Mesenchymal stem cell (in vitro differentiated cells and primary cell): Measurements from ENCODE around the gene ITPKB.
A peak's percentile ranks its signal among the peaks of the same experiment; 100 is the strongest.

Experiments
- DNase-seq: peaks from one replicate; pipeline ENCODE4 v3.0.0-alpha.2; 2013
- H2AFZ ChIP-seq: one replicate; pipeline ENCODE4 v1.6.1; 2013; ENCODE audit warnings: low read depth, mild to moderate bottlenecking, control low read depth, inconsistent platforms, low read length, moderate library complexity
- H2AK5ac ChIP-seq: 2 replicates; pipeline ENCODE4 v1.6.1; 2013; ENCODE audit warnings: low read length, moderate library complexity, mild to moderate bottlenecking, inconsistent platforms; ENCODE audit not compliant: severe bottlenecking
- H2BK120ac ChIP-seq: one replicate; pipeline ENCODE4 v1.6.1; 2013; ENCODE audit warnings: low read depth, mild to moderate bottlenecking, inconsistent platforms, low read length, moderate library complexity
- H2BK12ac ChIP-seq, 2 experiments: one replicate each; pipeline ENCODE4 v1.6.1; 2013; ENCODE audit warnings: inconsistent platforms in 2 of 2, low read length in 2 of 2, mild to moderate bottlenecking in 2 of 2, moderate library complexity in 2 of 2, control low read depth in 1 of 2
- H2BK15ac ChIP-seq: one replicate; pipeline ENCODE4 v1.6.1; 2013; ENCODE audit warnings: mild to moderate bottlenecking, low read depth, inconsistent platforms; ENCODE audit not compliant: poor library complexity, severe bottlenecking
- H2BK5ac ChIP-seq: 2 replicates; pipeline ENCODE4 v1.6.1; 2013; ENCODE audit warnings: low read depth, mild to moderate bottlenecking, low read length, control low read depth, inconsistent platforms; ENCODE audit not compliant: poor library complexity, severe bottlenecking
- H3K14ac ChIP-seq, 2 experiments: one replicate each; pipeline ENCODE4 v1.6.1; 2013; ENCODE audit warnings: inconsistent platforms in 2 of 2, low read length in 2 of 2, control low read depth in 1 of 2, mild to moderate bottlenecking in 1 of 2, moderate library complexity in 1 of 2
- H3K18ac ChIP-seq, 2 experiments: one replicate each; pipeline ENCODE4 v1.6.1; 2013; ENCODE audit warnings: inconsistent platforms in 2 of 2, low read length in 2 of 2, control low read depth in 1 of 2, low read depth in 1 of 2, mild to moderate bottlenecking in 1 of 2
- H3K23ac ChIP-seq, 2 experiments: one replicate each; pipeline ENCODE4 v1.6.1; 2013; ENCODE audit warnings: inconsistent platforms in 2 of 2, low read length in 2 of 2, mild to moderate bottlenecking in 2 of 2, moderate library complexity in 2 of 2, control low read depth in 1 of 2
- H3K27ac ChIP-seq: 2 replicates; pipeline ENCODE4 v1.5.1; 2013; ENCODE audit warnings: mild to moderate bottlenecking, moderate library complexity, low read length, control low read depth, inconsistent platforms; ENCODE audit not compliant: poor library complexity, severe bottlenecking
- H3K27me3 ChIP-seq, 2 experiments: 2 replicates each; pipeline versions ENCODE4 v1.6.1 to v1.7.0; 2013; ENCODE audit warnings: low read length in 2 of 2, mild to moderate bottlenecking in 2 of 2, moderate library complexity in 2 of 2, control low read depth in 1 of 2, inconsistent platforms in 1 of 2; ENCODE audit not compliant: control insufficient read depth in 1 of 2, insufficient read depth in 1 of 2
- H3K36me3 ChIP-seq, 2 experiments: 2 replicates each; pipeline versions ENCODE4 v1.6.1 to v1.7.0; 2013; ENCODE audit warnings: low read length in 2 of 2, control low read depth in 1 of 2, inconsistent platforms in 1 of 2, low read depth in 1 of 2, mild to moderate bottlenecking in 1 of 2; ENCODE audit not compliant: insufficient read depth in 2 of 2, control insufficient read depth in 1 of 2
- H3K4ac ChIP-seq, 2 experiments: one replicate each; pipeline ENCODE4 v1.6.1; 2013; ENCODE audit warnings: inconsistent platforms in 2 of 2, low read length in 2 of 2, mild to moderate bottlenecking in 2 of 2, moderate library complexity in 2 of 2, control low read depth in 1 of 2, low read depth in 1 of 2
- H3K4me1 ChIP-seq: 2 replicates; pipeline ENCODE4 v1.6.1; 2013; ENCODE audit warnings: low read depth, low read length, control low read depth; ENCODE audit not compliant: control insufficient read depth, insufficient read depth
- H3K4me2 ChIP-seq: 2 replicates; pipeline ENCODE4 v1.6.1; 2013; ENCODE audit warnings: low read length, mild to moderate bottlenecking, inconsistent platforms; ENCODE audit not compliant: poor library complexity, severe bottlenecking
- H3K4me3 ChIP-seq, 2 experiments: 2 replicates each; pipeline versions ENCODE4 v1.5.1 to v1.7.0; 2013; ENCODE audit warnings: low read length in 2 of 2, mild to moderate bottlenecking in 2 of 2, control low read depth in 1 of 2, low read depth in 1 of 2; ENCODE audit not compliant: insufficient read depth in 1 of 2
- H3K79me1 ChIP-seq: replicated peaks from 2 replicates; pipeline ENCODE4 v1.6.1; 2013; ENCODE audit warnings: mild to moderate bottlenecking, control low read depth, low read length, inconsistent platforms; ENCODE audit not compliant: poor library complexity, severe bottlenecking
- H3K9ac ChIP-seq: 2 replicates; pipeline ENCODE4 v1.7.0; 2013; ENCODE audit warnings: mild to moderate bottlenecking, low read length, moderate library complexity
- H3K9me3 ChIP-seq: 2 replicates; pipeline ENCODE4 v1.7.0; 2013; ENCODE audit warnings: mild to moderate bottlenecking, low read length; ENCODE audit not compliant: control insufficient read depth
- H4K8ac ChIP-seq: one replicate; pipeline ENCODE4 v1.6.1; 2013; ENCODE audit warnings: inconsistent platforms, mild to moderate bottlenecking, low read length, moderate library complexity
- H4K91ac ChIP-seq: one replicate; pipeline ENCODE4 v1.6.1; 2013; ENCODE audit warnings: mild to moderate bottlenecking, low read length, inconsistent platforms
- WGBS: methylation state at CpG from one replicate; pipeline ENCODE4 v1.1.7; 2013; ENCODE audit warnings: mixed read lengths; 5-methylcytosine and 5-hydroxymethylcytosine counted together

The ITPKB gene

GRCh38 chr1:226649780-226650179, 89.3 kb downstream of the ITPKB start:
- DNase-seq, result no peak
- H3K23ac ChIP-seq, result no peak overlapping the region
- H2BK15ac ChIP-seq, result no peak overlapping the region
- H3K9me3 ChIP-seq, result no peaks in the 10 kb centered on the region
- H2AFZ ChIP-seq, result no peak overlapping the region
- no peak overlapping the region for H3K9ac ChIP-seq
- H3K36me3 ChIP-seq, result peaks cover 23 to 25% of the 10 kb centered on the region in 2 experiments
- H3K27me3 ChIP-seq, result no peaks in the 10 kb centered on the region
- WGBS, result 86% methylated on average over 7 of the region's 7 CpGs
- no peak overlapping the region for H3K14ac ChIP-seq
- no peak overlapping the region for H3K18ac ChIP-seq
- H3K4me1 ChIP-seq, result peaks cover 31% of the 10 kb centered on the region
- H4K91ac ChIP-seq, result no peak overlapping the region
- no peak overlapping the region for H2BK12ac ChIP-seq
- no peak overlapping the region for H2BK5ac ChIP-seq
- no peak overlapping the region for H3K27ac ChIP-seq
- no peak overlapping the region for H3K4me3 ChIP-seq
- no peak overlapping the region for H2AK5ac ChIP-seq
- no peak overlapping the region for H4K8ac ChIP-seq
- peaks cover 14% of the 10 kb centered on the region for H3K79me1 ChIP-seq
- no peak overlapping the region for H3K4me2 ChIP-seq
- H2BK120ac ChIP-seq, result no peak overlapping the region
- no peak overlapping the region for H3K4ac ChIP-seq

- Histone ChIP-seq H2BK5ac (no peak overlapping the region), H4K91ac (peak overlapping the region; percentile 53), H3K4me1 (peaks cover 31% of the 10 kb centered on the region), H2BK12ac (no peak overlapping the region), H4K8ac (no peak overlapping the region), H3K4me3 (no peak overlapping the region), H3K9me3 (no peaks in the 10 kb centered on the region), H2AK5ac (no peak overlapping the region), H3K18ac (no peak overlapping the region), H3K79me1 (peaks cover 12% of the 10 kb centered on the region), H3K27ac (no peak overlapping the region), H2BK120ac (no peak overlapping the region), H3K4ac (no peak overlapping the region), H3K4me2 (no peak overlapping the region), H3K27me3 (no peaks in the 10 kb centered on the region), H3K14ac (peak overlapping the region in 1 of 2 experiments; percentile 1), H2AFZ (no peak overlapping the region), H2BK15ac (no peak overlapping the region), H3K23ac (no peak overlapping the region), H3K9ac (no peak overlapping the region), H3K36me3 (peaks cover 23 to 29% of the 10 kb centered on the region in 2 experiments)
- DNase-seq, result no peak
- WGBS, result 97% methylated on average over 7 of the region's 8 CpGs
Measured at GRCh38 chr1:226649244-226649643, 89.8 kb downstream of the ITPKB start.

GRCh38 chr1:226648421-226648820, 90.7 kb downstream of the ITPKB start:
- peaks cover 23 to 29% of the 10 kb centered on the region in 2 experiments for H3K36me3 ChIP-seq
- H2BK15ac ChIP-seq, result no peak overlapping the region
- H3K23ac ChIP-seq, result no peak overlapping the region
- H3K9ac ChIP-seq, result no peak overlapping the region
- no peak overlapping the region for H2AK5ac ChIP-seq
- no peak overlapping the region for H2BK12ac ChIP-seq
- no peak overlapping the region for H3K18ac ChIP-seq
- no peak overlapping the region for H2BK5ac ChIP-seq
- H3K4me2 ChIP-seq, result no peak overlapping the region
- H3K4me3 ChIP-seq, result no peak overlapping the region
- 90% methylated on average over 6 of the region's 6 CpGs for whole genome bisulfite sequencing
- H3K14ac ChIP-seq, result no peak overlapping the region
- H2BK120ac ChIP-seq, result no peak overlapping the region
- DNase-seq, result no peak
- no peak overlapping the region for H2AFZ ChIP-seq
- H3K4me1 ChIP-seq, result peaks cover 33% of the 10 kb centered on the region
- H3K79me1 ChIP-seq, result peaks cover 12% of the 10 kb centered on the region
- H3K9me3 ChIP-seq, result no peaks in the 10 kb centered on the region
- H3K27ac ChIP-seq, result no peak overlapping the region
- no peak overlapping the region for H4K91ac ChIP-seq
- H3K4ac ChIP-seq, result no peak overlapping the region
- H4K8ac ChIP-seq, result no peak overlapping the region
- H3K27me3 ChIP-seq, result no peaks in the 10 kb centered on the region

GRCh38 chr1:226647719-226648118, 91.4 kb downstream of the ITPKB start:
- Histone ChIP-seq H3K4me2 (no peak overlapping the region), H3K18ac (no peak overlapping the region), H2BK120ac (no peak overlapping the region), H3K27ac (no peak overlapping the region), H3K79me1 (peaks cover 11% of the 10 kb centered on the region), H3K9ac (no peak overlapping the region), H3K4me3 (no peak overlapping the region), H2BK15ac (no peak overlapping the region), H3K36me3 (peaks cover 23 to 29% of the 10 kb centered on the region in 2 experiments), H3K9me3 (no peaks in the 10 kb centered on the region), H2BK5ac (no peak overlapping the region), H4K8ac (no peak overlapping the region), H4K91ac (no peak overlapping the region), H3K23ac (no peak overlapping the region), H2AFZ (no peak overlapping the region), H3K4ac (no peak overlapping the region), H3K14ac (no peak overlapping the region), H2BK12ac (no peak overlapping the region), H2AK5ac (no peak overlapping the region), H3K27me3 (no peaks in the 10 kb centered on the region), H3K4me1 (peaks cover 40% of the 10 kb centered on the region)
- DNase-seq, result no peak
- over 99% methylated on average over 8 of the region's 8 CpGs for WGBS
